Astrocyte (in vitro differentiated cells and primary cell): ENCODE results near the gene NDUFB8.

Source experiments
- EZH2 ChIP-seq: IDR thresholded peaks from 2 replicates; pipeline ENCODE4 v1.6.1; 2012; ENCODE audit warnings: mild to moderate bottlenecking, low read length, inconsistent platforms; ENCODE audit not compliant: insufficient read depth
- TF ChIP-seq, protein P1 (sequence below): IDR thresholded peaks from 2 replicates; pipeline ENCODE4 v1.5.1; 2011; ENCODE audit warnings: low read depth, mild to moderate bottlenecking, inconsistent platforms, low read length, moderate library complexity; ENCODE audit not compliant: insufficient read depth

DNA sequence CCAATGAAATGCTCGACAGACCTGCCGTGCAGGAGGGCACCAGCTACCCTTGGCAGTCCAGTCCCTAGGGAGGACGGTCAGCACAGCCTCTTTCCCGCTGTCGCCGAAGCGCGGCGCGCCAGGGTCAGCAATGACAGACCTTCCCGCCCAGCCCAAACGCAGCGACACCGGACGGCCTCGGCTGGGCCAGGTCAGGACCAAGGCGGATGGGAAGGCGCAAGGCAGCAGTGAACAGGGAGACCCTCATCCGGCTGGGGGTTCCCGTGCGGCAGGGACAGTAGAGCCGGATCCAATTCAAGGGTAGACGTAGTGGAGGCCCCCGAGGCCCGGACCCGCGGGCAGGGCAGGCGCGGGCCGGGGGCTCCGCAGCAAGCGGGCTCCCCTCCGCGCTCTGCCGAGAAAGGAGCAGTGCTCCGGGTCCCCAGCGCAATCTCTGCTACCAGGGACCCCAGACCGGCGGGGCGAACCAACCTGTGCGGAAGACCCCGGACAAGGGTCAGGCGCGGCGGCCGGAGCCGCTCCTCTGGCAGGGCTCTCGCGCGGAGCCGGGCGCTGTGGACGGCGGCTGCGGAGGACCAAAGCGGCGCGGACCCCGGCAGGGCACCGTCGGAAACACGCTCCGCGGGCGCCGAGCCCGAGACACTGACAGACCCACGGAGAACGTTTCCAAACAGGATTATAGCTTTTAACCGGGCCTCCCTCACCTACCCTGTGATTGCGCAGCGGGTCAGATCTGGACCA, 10.2 kb downstream of the NDUFB8 start, which contains the start of gene SEC31B:
- TF ChIP-seq, protein P1, sequence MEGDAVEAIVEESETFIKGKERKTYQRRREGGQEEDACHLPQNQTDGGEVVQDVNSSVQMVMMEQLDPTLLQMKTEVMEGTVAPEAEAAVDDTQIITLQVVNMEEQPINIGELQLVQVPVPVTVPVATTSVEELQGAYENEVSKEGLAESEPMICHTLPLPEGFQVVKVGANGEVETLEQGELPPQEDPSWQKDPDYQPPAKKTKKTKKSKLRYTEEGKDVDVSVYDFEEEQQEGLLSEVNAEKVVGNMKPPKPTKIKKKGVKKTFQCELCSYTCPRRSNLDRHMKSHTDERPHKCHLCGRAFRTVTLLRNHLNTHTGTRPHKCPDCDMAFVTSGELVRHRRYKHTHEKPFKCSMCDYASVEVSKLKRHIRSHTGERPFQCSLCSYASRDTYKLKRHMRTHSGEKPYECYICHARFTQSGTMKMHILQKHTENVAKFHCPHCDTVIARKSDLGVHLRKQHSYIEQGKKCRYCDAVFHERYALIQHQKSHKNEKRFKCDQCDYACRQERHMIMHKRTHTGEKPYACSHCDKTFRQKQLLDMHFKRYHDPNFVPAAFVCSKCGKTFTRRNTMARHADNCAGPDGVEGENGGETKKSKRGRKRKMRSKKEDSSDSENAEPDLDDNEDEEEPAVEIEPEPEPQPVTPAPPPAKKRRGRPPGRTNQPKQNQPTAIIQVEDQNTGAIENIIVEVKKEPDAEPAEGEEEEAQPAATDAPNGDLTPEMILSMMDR, result no peak
- TF ChIP-seq EZH2, result no peak
